ENCODE results near the gene ATG9B. TPM values are rescaled to one million over a fixed set of nuclear protein-coding genes. Genes with fewer than 3 reads are reported as not detected.

ATG9B gene
- total RNA-seq, 2 donors from 2014 or later: 0.13 to 0.32 TPM

Other genes with a start within 250 kb of the ATG9B start
- 100 to 1,000 TPM; 125 to 241 TPM for gene TMEM176B, start 224.1 kb downstream of the ATG9B start, total RNA-seq
- 100 to 1,000 TPM in 1 of 2 donors, 10 to 100 TPM in 1; 92.1 to 110 TPM for gene TMEM176A, start 223.7 kb downstream of the ATG9B start, total RNA-seq
- under 1 TPM; 0.21 to 0.37 TPM for gene AOC1, start 172.0 kb downstream of the ATG9B start, total RNA-seq
- gene KCNH2, start 46.2 kb downstream of the ATG9B start, total RNA-seq: 10 to 100 TPM; 59.1 to 82.1 TPM
- 10 to 100 TPM; 13.1 to 63.9 TPM for gene NOS3, start 33.5 kb downstream of the ATG9B start, total RNA-seq
- gene ABCB8, start 4.0 kb upstream of the ATG9B start, total RNA-seq: 10 to 100 TPM; 20.1 to 21.6 TPM
- gene ASIC3, start 24.0 kb upstream of the ATG9B start, total RNA-seq: 1 to 10 TPM; 4.0 to 4.2 TPM
- gene CDK5, start 33.4 kb upstream of the ATG9B start, total RNA-seq: 1 to 10 TPM; 5.1 to 7.8 TPM
- 100 to 1,000 TPM in 1 of 2 donors, 10 to 100 TPM in 1; 71.6 to 107 TPM for gene SLC4A2, start 35.1 kb upstream of the ATG9B start, total RNA-seq
- gene FASTK, start 56.3 kb upstream of the ATG9B start, total RNA-seq: 10 to 100 TPM; 62.9 to 73.2 TPM
- 10 to 100 TPM; 36.3 to 37.9 TPM for gene TMUB1, start 59.0 kb upstream of the ATG9B start, total RNA-seq
- 10 to 100 TPM; 53.0 to 61.5 TPM for gene AGAP3, start 62.0 kb upstream of the ATG9B start, total RNA-seq
- under 1 TPM in 1 of 2 donors, not detected in 1; 0.56 TPM for gene GBX1, start 143.2 kb upstream of the ATG9B start, total RNA-seq
- 10 to 100 TPM in 1 of 2 donors, 1 to 10 TPM in 1; 8.2 to 12.8 TPM for gene ASB10, start 162.8 kb upstream of the ATG9B start, total RNA-seq
- gene H2BK1, start 186.0 kb upstream of the ATG9B start, total RNA-seq: not detected
- gene ABCF2, start 202.7 kb upstream of the ATG9B start, total RNA-seq: 10 to 100 TPM; 21.4 to 33.6 TPM
- gene CHPF2, start 208.0 kb upstream of the ATG9B start, total RNA-seq: 10 to 100 TPM; 15.0 to 34.5 TPM
- gene SMARCD3, start 224.2 kb upstream of the ATG9B start, total RNA-seq: 100 to 1,000 TPM in 1 of 2 donors, 10 to 100 TPM in 1; 95.5 to 107 TPM